Fibroblast of lung (primary cell): ENCODE measurements around the gene COL2A1.

Source experiments
- CTCF ChIP-seq, 2 donors: IDR thresholded peaks in 1 of 2; conservative IDR thresholded peaks in 1 of 2; 1 replicate in 1 of 2; 2 replicates in 1 of 2; pipeline ENCODE4 v1.5.1; 2011 to 2012; ENCODE audit warnings: low read length in 2 of 2, control low read depth in 1 of 2, inconsistent platforms in 1 of 2, low read depth in 1 of 2, mild to moderate bottlenecking in 1 of 2
- EZH2 ChIP-seq: IDR thresholded peaks from 2 replicates; pipeline ENCODE4 v1.5.1; 2012; ENCODE audit warnings: low read length, control low read depth, mild to moderate bottlenecking; ENCODE audit errors: missing control alignments

- TF ChIP-seq CTCF (conservative IDR thresholded peaks at IDR 0.05 in 1 of 2, IDR thresholded peaks at IDR 0.05 in 1 of 2; ENCODE audit: low read depth in 1 of 2, low read length in 2 of 2) (no peak), EZH2 (no peak)
Observed at GRCh38 chr12:48032597-48032996, 28.3 kb upstream of the COL2A1 start.
